Measurements from ENCODE around the gene ELK4. TPM values are rescaled to one million over a fixed set of nuclear protein-coding genes. Genes with fewer than 3 reads are reported as not detected.

The ELK4 gene
- total and polyA plus RNA-seq, 2 of the 8 experiments (the other 6 are each of a cell fraction or from before 2014, with no cell fraction given) = 2.9 to 26.3 TPM

GRCh38 chr1:205613854-205614412 is 17.9 kb downstream of the ELK4 start (continued):
- TF ChIP-seq MAFK (IDR thresholded peaks at IDR 0.05; ENCODE audit: low read depth, low read length) (no peak), TBP (IDR thresholded peaks at IDR 0.05; ENCODE audit: low read depth, low read length) (no peak), CHD7 (IDR thresholded peaks at IDR 0.05; ENCODE audit: insufficient replicate concordance, low read length) (no peak), RFX5 (IDR thresholded peaks at IDR 0.05; ENCODE audit: borderline replicate concordance, low read depth, low read length) (no peak), E2F6 (IDR thresholded peaks at IDR 0.05) (no peak)
